Measurements from ENCODE around the gene FFAR2. TPM values are rescaled to one million over a fixed set of nuclear protein-coding genes. Genes with fewer than 3 reads are reported as not detected.

FFAR2 gene
- total and polyA plus RNA-seq, 9 of the 15 experiments (the other 6 are each of a cell fraction or from before 2014, with no cell fraction given) = not detected

DNA sequence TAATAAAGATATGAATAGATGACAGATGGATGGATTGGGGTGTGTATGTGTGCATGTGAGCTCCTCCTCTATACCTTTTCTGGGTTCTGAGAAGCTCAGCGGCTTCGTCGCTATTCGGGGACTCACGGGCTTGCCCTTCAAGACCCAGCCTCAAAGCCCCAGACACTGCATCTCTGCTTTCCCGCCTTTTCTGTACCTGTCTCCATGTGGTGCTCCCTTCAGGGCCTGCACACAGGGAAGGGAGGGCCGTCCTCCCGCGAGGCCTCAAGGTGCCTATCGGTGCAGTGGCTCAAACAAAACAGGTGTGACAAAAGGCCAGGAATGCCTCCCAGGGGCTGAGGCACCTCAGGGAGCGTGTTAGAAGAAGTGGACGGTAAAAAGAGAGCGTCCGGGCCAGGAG, 26.0 kb downstream of the FFAR2 start:
- DNase-seq (ENCODE audit: extremely low read depth in 1 of 4, low spot score in 3 of 4) (no peak), FAIRE-seq (no peak), ATAC-seq (no peak)
- no TSS peak for BruUV-seq (replicated peaks)
- Histone ChIP-seq H3K4me3 (no peak overlapping the region), H3K9me3 (replicated peaks; ENCODE audit: control insufficient read depth, insufficient read depth, low read depth, low read length) (no peaks in the 10 kb centered on the region), H3K9me1 (ENCODE audit: control insufficient read depth, insufficient read depth, low read length) (no peaks in the 10 kb centered on the region), H4K20me1 (replicated peaks; ENCODE audit: control insufficient read depth, insufficient read depth, low read length) (peaks cover 10% of the 10 kb centered on the region; the same call in 1 of the 2 replicates), H3K9ac (ENCODE audit: insufficient read depth in 1 of 2, low read depth in 2 of 2, low read length in 2 of 2) (0 out of 4 replicates have a peak overlapping the region, but pooled peaks of 1 of the 2 experiments have one; percentile 6), H3K27ac (ENCODE audit: extremely low read depth, low read depth, low read length) (no peak overlapping the region), H3K4me2 (ENCODE audit: insufficient read depth, low read length) (no peak overlapping the region), H2AFZ (ENCODE audit: low read depth, low read length) (no peak overlapping the region), H3K4me1 (replicated peaks in 1 of 2; ENCODE audit: control insufficient read depth in 2 of 2, insufficient read depth in 2 of 2, low read length in 2 of 2) (no peaks in the 10 kb centered on the region), H3K36me3 (ENCODE audit: control insufficient read depth, insufficient read depth, low read length) (no peaks in the 10 kb centered on the region), H3K27me3 (ENCODE audit: control insufficient read depth in 2 of 2, insufficient read depth in 2 of 2, low read length in 2 of 2) (peaks cover 7 to 20% of the 10 kb centered on the region in 2 experiments; a peak in 4 of 5 replicates), H3K79me2 (ENCODE audit: control insufficient read depth, insufficient read depth, low read length) (no peaks in the 10 kb centered on the region)
- 14% methylated on average over 14 of the region's 14 CpGs for WGBS (ENCODE audit: insufficient coverage, low coverage, missing lambda C conversion rate)
- TF ChIP-seq, protein P1, sequence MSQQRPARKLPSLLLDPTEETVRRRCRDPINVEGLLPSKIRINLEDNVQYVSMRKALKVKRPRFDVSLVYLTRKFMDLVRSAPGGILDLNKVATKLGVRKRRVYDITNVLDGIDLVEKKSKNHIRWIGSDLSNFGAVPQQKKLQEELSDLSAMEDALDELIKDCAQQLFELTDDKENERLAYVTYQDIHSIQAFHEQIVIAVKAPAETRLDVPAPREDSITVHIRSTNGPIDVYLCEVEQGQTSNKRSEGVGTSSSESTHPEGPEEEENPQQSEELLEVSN (IDR thresholded peaks at IDR 0.05; ENCODE audit: borderline replicate concordance in 1 of 2, extremely low read depth in 1 of 2, insufficient read depth in 1 of 2, insufficient read length in 1 of 2, low read depth in 1 of 2, low read length in 1 of 2, poor library complexity in 1 of 2, severe bottlenecking in 1 of 2) = peak; percentile 30 to 76
- TF ChIP-seq, protein P2, sequence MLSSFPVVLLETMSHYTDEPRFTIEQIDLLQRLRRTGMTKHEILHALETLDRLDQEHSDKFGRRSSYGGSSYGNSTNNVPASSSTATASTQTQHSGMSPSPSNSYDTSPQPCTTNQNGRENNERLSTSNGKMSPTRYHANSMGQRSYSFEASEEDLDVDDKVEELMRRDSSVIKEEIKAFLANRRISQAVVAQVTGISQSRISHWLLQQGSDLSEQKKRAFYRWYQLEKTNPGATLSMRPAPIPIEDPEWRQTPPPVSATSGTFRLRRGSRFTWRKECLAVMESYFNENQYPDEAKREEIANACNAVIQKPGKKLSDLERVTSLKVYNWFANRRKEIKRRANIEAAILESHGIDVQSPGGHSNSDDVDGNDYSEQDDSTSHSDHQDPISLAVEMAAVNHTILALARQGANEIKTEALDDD (IDR thresholded peaks at IDR 0.05) = no peak
- TF ChIP-seq L3MBTL2 (IDR thresholded peaks at IDR 0.05) = peak; percentile 49; the same call in 1 of the 2 replicates
- TF ChIP-seq, protein P3, sequence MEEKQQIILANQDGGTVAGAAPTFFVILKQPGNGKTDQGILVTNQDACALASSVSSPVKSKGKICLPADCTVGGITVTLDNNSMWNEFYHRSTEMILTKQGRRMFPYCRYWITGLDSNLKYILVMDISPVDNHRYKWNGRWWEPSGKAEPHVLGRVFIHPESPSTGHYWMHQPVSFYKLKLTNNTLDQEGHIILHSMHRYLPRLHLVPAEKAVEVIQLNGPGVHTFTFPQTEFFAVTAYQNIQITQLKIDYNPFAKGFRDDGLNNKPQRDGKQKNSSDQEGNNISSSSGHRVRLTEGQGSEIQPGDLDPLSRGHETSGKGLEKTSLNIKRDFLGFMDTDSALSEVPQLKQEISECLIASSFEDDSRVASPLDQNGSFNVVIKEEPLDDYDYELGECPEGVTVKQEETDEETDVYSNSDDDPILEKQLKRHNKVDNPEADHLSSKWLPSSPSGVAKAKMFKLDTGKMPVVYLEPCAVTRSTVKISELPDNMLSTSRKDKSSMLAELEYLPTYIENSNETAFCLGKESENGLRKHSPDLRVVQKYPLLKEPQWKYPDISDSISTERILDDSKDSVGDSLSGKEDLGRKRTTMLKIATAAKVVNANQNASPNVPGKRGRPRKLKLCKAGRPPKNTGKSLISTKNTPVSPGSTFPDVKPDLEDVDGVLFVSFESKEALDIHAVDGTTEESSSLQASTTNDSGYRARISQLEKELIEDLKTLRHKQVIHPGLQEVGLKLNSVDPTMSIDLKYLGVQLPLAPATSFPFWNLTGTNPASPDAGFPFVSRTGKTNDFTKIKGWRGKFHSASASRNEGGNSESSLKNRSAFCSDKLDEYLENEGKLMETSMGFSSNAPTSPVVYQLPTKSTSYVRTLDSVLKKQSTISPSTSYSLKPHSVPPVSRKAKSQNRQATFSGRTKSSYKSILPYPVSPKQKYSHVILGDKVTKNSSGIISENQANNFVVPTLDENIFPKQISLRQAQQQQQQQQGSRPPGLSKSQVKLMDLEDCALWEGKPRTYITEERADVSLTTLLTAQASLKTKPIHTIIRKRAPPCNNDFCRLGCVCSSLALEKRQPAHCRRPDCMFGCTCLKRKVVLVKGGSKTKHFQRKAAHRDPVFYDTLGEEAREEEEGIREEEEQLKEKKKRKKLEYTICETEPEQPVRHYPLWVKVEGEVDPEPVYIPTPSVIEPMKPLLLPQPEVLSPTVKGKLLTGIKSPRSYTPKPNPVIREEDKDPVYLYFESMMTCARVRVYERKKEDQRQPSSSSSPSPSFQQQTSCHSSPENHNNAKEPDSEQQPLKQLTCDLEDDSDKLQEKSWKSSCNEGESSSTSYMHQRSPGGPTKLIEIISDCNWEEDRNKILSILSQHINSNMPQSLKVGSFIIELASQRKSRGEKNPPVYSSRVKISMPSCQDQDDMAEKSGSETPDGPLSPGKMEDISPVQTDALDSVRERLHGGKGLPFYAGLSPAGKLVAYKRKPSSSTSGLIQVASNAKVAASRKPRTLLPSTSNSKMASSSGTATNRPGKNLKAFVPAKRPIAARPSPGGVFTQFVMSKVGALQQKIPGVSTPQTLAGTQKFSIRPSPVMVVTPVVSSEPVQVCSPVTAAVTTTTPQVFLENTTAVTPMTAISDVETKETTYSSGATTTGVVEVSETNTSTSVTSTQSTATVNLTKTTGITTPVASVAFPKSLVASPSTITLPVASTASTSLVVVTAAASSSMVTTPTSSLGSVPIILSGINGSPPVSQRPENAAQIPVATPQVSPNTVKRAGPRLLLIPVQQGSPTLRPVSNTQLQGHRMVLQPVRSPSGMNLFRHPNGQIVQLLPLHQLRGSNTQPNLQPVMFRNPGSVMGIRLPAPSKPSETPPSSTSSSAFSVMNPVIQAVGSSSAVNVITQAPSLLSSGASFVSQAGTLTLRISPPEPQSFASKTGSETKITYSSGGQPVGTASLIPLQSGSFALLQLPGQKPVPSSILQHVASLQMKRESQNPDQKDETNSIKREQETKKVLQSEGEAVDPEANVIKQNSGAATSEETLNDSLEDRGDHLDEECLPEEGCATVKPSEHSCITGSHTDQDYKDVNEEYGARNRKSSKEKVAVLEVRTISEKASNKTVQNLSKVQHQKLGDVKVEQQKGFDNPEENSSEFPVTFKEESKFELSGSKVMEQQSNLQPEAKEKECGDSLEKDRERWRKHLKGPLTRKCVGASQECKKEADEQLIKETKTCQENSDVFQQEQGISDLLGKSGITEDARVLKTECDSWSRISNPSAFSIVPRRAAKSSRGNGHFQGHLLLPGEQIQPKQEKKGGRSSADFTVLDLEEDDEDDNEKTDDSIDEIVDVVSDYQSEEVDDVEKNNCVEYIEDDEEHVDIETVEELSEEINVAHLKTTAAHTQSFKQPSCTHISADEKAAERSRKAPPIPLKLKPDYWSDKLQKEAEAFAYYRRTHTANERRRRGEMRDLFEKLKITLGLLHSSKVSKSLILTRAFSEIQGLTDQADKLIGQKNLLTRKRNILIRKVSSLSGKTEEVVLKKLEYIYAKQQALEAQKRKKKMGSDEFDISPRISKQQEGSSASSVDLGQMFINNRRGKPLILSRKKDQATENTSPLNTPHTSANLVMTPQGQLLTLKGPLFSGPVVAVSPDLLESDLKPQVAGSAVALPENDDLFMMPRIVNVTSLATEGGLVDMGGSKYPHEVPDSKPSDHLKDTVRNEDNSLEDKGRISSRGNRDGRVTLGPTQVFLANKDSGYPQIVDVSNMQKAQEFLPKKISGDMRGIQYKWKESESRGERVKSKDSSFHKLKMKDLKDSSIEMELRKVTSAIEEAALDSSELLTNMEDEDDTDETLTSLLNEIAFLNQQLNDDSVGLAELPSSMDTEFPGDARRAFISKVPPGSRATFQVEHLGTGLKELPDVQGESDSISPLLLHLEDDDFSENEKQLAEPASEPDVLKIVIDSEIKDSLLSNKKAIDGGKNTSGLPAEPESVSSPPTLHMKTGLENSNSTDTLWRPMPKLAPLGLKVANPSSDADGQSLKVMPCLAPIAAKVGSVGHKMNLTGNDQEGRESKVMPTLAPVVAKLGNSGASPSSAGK (IDR thresholded peaks at IDR 0.05) = peak; percentile 46
- POLR2A ChIA-PET = interaction anchor here (1.0 to 1.1 kb wide), 2 partner anchors 13 to 21 kb away, joined by 3 read pairs; no protein-coding TSS in a partner anchor
- CTCF ChIA-PET (ENCODE audit: low intra/inter-chr PET ratio) = no interaction called here
- intact Hi-C loops (cut with micrococcal nuclease) = no loop called here
- in situ Hi-C loops (cut with MboI) = no loop called here
